ENCODE results near the gene RASSF8.

RASSF8 gene

GRCh38 chr12:26124446-26125399 lies 166.2 kb downstream of the RASSF8 start, which contains the start of gene BHLHE41:
Gene BHLHE41 (minus strand): TSS chr12:26125037. CDS start chr12:26124779, 258 bp downstream.
- DNase-seq (ENCODE audit: low read depth in 2 of 3, low spot score in 1 of 3), result no peak

- peak in 1 of 3 donors; percentile 37 for DNase-seq (ENCODE audit: low read depth in 2 of 3, low spot score in 1 of 3)
Observed at GRCh38 chr12:26125400-26126339, 167.2 kb downstream of the RASSF8 start.

- peak in 1 of 3 donors; percentile 35 for DNase-seq (ENCODE audit: low read depth in 2 of 3, low spot score in 1 of 3)
Observed at GRCh38 chr12:26126340-26127284, 168.1 kb downstream of the RASSF8 start.

DNA sequence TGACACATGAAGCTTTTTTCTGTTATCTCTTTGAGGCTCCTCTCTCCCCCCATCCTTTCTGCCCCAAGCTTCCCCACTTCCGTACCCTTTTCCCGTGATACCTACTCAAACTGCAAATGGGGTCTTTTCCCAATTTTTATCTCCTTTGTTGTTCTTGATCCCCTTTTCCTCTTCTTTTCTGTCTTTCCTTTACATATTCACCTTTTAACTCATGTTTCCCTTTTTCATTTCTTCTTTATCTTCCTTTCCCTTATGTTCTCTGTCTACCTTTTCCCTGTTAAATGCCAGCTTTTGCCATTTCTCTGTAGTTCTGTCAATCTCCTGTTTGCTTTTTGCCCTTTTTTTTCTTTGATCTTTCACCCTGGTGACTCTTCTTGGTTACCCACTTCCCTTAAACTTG lies 168.9 kb downstream of the RASSF8 start:
- DNase-seq (ENCODE audit: low read depth in 2 of 3, low spot score in 1 of 3), result no peak

- DNase-seq (ENCODE audit: low read depth in 2 of 3, low spot score in 1 of 3), result no peak
Observed at GRCh38 chr12:26128168-26128567, 169.7 kb downstream of the RASSF8 start.

All from stimulated activated CD4-positive, alpha-beta T cell treated with anti-CD3 and anti-CD28 coated beads, Interleukin-12 subunit alpha, Interleukin-12 subunit beta, amount 100 ng/mL, for 48 hours (primary cell).